A172 (cell line): ENCODE results near the gene HK3. TPM values are rescaled to one million over a fixed set of nuclear protein-coding genes. Genes with fewer than 3 reads are reported as not detected.

Experiments
- DNase-seq: peaks from one replicate; pipeline ENCODE4 v3.0.0-alpha.2; 2015; ENCODE audit warnings: low spot score
- total RNA-seq: library from RNA; depleted of rRNA; stranded (reverse); fragments of >200 nt; shearing (Covaris generic); gene quantifications from 2 replicates; pipeline ENCODE4 v1.2.3, GENCODE V29; 2014; rRNA removed

The HK3 gene
- total RNA-seq: not detected in 2 replicates

DNA sequence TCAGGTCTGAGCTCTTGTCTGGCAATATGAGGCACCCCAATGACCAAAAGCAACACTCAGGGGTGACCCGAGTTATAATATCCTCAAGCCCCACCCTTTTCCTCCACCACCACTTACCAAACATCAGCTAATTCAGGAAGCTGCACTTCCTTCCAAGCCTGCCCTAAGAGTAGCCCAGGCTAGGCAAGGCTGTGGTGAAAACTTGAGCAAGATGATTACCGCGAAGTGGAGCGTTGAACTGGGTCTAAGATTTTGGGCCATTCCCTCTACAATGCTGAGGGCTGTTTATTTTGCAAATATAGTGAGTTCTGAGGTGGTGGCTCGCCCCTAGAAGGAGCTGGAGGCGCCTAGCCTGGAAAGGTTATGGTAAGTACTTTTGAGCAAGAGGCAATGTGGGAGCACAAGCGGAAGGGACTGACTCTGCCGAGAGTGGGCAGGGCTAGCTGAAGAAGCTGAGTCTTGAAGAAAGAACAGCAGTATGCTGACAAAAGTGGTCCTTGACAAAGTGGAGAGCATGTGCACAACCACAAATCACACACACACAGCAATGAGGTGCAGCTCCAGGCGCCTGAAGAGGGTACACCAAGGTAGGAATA is at the start of gene HK3:
Gene HK3 (minus strand): TSS at position 51 of the 596 bp plus-strand sequence. CDS start 3,187 bp downstream, outside the sequence.
- no peak for DNase-seq

DNA sequence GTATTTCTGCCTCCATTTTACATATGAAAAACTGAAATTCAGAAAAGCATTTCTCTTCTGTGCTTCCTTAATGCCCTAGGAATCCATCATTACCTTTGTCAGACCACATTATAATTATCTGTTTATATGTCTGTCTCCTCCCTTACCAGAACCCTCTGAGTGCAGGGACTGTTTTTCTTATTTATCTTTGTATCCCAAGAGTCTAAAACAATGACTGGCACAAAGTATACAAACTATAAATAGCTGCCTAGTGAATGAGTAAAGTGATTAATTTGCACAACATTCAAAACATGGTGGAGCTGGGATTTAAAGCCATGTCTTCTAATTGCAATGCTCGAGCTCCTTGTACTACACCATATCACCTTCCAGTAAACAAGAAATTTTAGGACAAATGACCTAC is 49.3 kb upstream of the HK3 start:
- DNase-seq: no peak

GRCh38 chr5:176947847-176948246 is 48.7 kb upstream of the HK3 start:
- DNase-seq: no peak

- no peak for DNase-seq
Measured at GRCh38 chr5:176944268-176944667, 45.1 kb upstream of the HK3 start.

GRCh38 chr5:176943816-176944215 is 44.7 kb upstream of the HK3 start:
- no peak for DNase-seq

- DNase-seq: no peak
Measured at GRCh38 chr5:176941951-176942350, 42.8 kb upstream of the HK3 start.

- DNase-seq: no peak
Measured at GRCh38 chr5:176938472-176938871, 39.3 kb upstream of the HK3 start.

GRCh38 chr5:176935017-176935416 is 35.9 kb upstream of the HK3 start:
- no peak for DNase-seq

DNA sequence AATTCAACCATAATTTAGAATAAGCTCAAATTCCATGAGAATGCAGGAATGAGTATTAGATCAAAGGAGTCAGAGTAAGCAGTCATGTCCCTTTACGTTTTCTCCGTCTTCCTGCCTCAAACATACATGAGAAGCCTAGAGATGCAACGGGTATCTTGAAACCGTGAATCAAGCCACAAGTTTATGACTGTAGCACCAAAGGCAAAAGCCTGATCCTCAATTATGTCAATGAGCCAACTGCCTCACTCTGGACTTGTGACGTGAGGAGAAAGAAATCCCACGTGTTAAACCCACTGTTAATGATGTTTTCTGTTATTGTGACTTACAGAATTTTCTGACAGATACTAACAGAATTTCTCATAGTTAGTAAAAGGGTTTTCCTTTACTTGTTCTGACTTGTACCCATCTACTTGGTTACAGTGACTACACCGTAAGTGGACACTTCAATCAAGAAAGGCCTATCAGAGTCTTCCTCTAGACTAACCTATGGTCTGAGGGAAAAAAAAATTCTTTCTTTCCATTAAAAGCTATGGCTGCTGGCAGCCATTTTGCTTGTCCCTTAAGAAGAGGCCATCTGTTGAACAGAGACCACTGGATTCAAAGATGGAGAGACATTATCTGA is 35.3 kb upstream of the HK3 start:
- DNase-seq: no peak

- DNase-seq: no peak
Measured at GRCh38 chr5:176929654-176930053, 30.5 kb upstream of the HK3 start.

GRCh38 chr5:176927562-176927961 is 28.4 kb upstream of the HK3 start:
- no peak for DNase-seq

DNA sequence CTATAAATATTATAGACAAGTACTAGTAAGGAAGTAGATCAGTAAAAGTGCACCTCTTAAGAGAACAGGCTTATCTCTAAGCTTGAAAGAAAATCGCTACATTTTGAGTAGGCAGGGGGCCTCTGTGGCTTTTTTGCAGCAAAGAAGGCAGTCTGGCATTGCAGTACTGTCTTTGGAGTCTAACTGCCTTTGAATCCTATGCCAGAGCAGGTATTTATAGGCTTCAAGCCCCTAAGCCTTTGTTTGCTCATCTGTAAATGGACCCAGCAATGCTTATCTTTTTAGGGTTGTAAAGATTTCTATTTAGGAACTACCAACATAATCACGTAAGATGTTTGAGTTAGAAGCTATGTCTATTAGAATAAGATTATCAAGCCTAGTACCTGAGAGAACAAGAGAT is 23.7 kb upstream of the HK3 start:
- DNase-seq: no peak

- DNase-seq: no peak
Measured at GRCh38 chr5:176921714-176922113, 22.6 kb upstream of the HK3 start.

DNA sequence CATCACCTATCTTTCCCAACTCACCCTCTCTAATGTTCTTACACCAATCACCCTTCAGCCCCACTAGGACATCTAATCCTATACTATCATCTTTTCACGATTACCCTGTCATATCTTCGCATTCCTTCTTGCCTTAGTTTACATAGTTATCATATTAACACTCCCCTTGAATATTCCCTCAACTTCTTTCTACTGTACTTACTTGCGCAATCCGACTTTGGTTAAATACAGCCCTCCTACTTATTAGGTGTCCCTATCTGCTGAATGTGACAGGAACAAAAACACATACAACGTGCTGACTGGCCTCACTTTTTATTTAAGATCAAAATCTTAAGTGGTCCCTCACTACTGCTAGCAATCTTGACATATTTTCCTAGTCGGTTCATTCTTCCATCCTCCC is 19.5 kb upstream of the HK3 start:
- no peak for DNase-seq

GRCh38 chr5:176916337-176916736 is 17.2 kb upstream of the HK3 start:
- DNase-seq: no peak

DNA sequence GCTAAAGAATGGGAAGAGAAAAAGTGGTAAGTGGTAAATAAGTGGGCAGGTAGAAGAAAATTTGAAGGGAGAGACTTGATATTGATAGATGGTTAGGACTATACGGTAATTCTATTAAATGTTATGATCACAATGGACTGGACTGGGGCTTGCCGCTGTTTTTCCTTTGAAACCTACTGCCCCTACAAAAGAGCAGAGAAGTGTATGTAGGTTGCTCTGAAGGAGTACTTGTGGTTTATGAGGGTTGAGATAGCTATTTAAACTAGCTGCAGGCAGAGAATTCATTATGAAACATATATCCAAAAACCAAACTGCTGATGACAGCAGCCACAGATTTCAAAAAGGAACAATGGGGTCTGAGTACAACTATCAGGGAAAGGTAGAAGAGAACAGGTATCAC is 16.8 kb upstream of the HK3 start:
- DNase-seq: no peak

- no peak for DNase-seq
Measured at GRCh38 chr5:176912115-176912514, 13.0 kb upstream of the HK3 start.

GRCh38 chr5:176908675-176909368 is 9.7 kb upstream of the HK3 start:
- DNase-seq: no peak

- DNase-seq: no peak
Measured at GRCh38 chr5:176906796-176907195, 7.7 kb upstream of the HK3 start.

GRCh38 chr5:176906126-176906525 is 7.0 kb upstream of the HK3 start:
- no peak for DNase-seq

GRCh38 chr5:176904276-176904675 is 5.1 kb upstream of the HK3 start:
- DNase-seq: no peak

- no peak for DNase-seq
Measured at GRCh38 chr5:176902911-176903664, 3.9 kb upstream of the HK3 start.
